ENCODE results near the gene NSD1. TPM values are rescaled to one million over a fixed set of nuclear protein-coding genes. Genes with fewer than 3 reads are reported as not detected.

NSD1 gene
- total and polyA plus RNA-seq, 2 experiments from 2014 or later, result 26.6 to 28.8 TPM

GRCh38 chr5:177234841-177235240, 101.3 kb downstream of the NSD1 start:
- no peak overlapping the region for H3K4me2 ChIP-seq
- WGBS (ENCODE audit: low lambda C conversion rate, missing lambda C conversion rate), result 87% methylated on average over 2 of the region's 2 CpGs
- H3K36me3 ChIP-seq (replicated peaks; ENCODE audit: insufficient read depth, low read depth), result no peaks in the 10 kb centered on the region
- no peak for DNase-seq (ENCODE audit: low spot score)
- no peak overlapping the region for H3K27ac ChIP-seq
- H3K9me2 ChIP-seq (replicated peaks; ENCODE audit: insufficient read depth), result no peaks in the 10 kb centered on the region
- no peaks in the 10 kb centered on the region for H3K27me3 ChIP-seq
- peaks cover 3% of the 10 kb centered on the region for H3K4me1 ChIP-seq (ENCODE audit: insufficient read depth)
- TF ChIP-seq EZH2phosphoT487 (IDR thresholded peaks at IDR 0.05; ENCODE audit: low read depth, severe bottlenecking, unreplicated experiment) (no peak), CTCF (IDR thresholded peaks at IDR 0.05; ENCODE audit: poor library complexity) (no peak), EZH2 (IDR thresholded peaks at IDR 0.05; ENCODE audit: borderline replicate concordance) (no peak)
- peaks cover 19% of the 10 kb centered on the region for H4K20me1 ChIP-seq (ENCODE audit: insufficient read depth, poor library complexity, severe bottlenecking)
- peaks cover 47% of the 10 kb centered on the region for H3K79me2 ChIP-seq
- H2AFZ ChIP-seq, result no peak overlapping the region
- no peak overlapping the region for H3K4me3 ChIP-seq
- no peaks in the 10 kb centered on the region for H3K9me3 ChIP-seq (ENCODE audit: low read depth)

GRCh38 chr5:177241768-177242167, 108.2 kb downstream of the NSD1 start:
- Histone ChIP-seq H2AFZ (no peak overlapping the region), H3K4me1 (ENCODE audit: insufficient read depth) (no peaks in the 10 kb centered on the region), H3K9me3 (ENCODE audit: low read depth) (no peaks in the 10 kb centered on the region), H3K4me2 (no peak overlapping the region), H3K27me3 (no peaks in the 10 kb centered on the region), H3K4me3 (no peak overlapping the region), H3K79me2 (peaks cover 9% of the 10 kb centered on the region), H3K27ac (no peak overlapping the region), H4K20me1 (ENCODE audit: insufficient read depth, poor library complexity, severe bottlenecking) (peaks cover 5% of the 10 kb centered on the region), H3K36me3 (replicated peaks; ENCODE audit: insufficient read depth, low read depth) (no peaks in the 10 kb centered on the region), H3K9me2 (replicated peaks; ENCODE audit: insufficient read depth) (no peaks in the 10 kb centered on the region)
- TF ChIP-seq EZH2 (IDR thresholded peaks at IDR 0.05; ENCODE audit: borderline replicate concordance), result no peak
- TF ChIP-seq CTCF (IDR thresholded peaks at IDR 0.05; ENCODE audit: poor library complexity), result no peak
- no peak for TF ChIP-seq EZH2phosphoT487 (IDR thresholded peaks at IDR 0.05; ENCODE audit: low read depth, severe bottlenecking, unreplicated experiment)
- no peak for DNase-seq (ENCODE audit: low spot score)

GRCh38 chr5:177242304-177242703, 108.7 kb downstream of the NSD1 start:
- Histone ChIP-seq H3K4me2 (no peak overlapping the region), H3K27ac (no peak overlapping the region), H4K20me1 (ENCODE audit: insufficient read depth, poor library complexity, severe bottlenecking) (peaks cover 5% of the 10 kb centered on the region), H3K9me2 (replicated peaks; ENCODE audit: insufficient read depth) (no peaks in the 10 kb centered on the region), H3K27me3 (no peaks in the 10 kb centered on the region), H3K4me3 (no peak overlapping the region), H3K36me3 (replicated peaks; ENCODE audit: insufficient read depth, low read depth) (no peaks in the 10 kb centered on the region), H3K79me2 (peaks cover 9% of the 10 kb centered on the region), H3K4me1 (ENCODE audit: insufficient read depth) (no peaks in the 10 kb centered on the region), H2AFZ (no peak overlapping the region), H3K9me3 (ENCODE audit: low read depth) (no peaks in the 10 kb centered on the region)
- DNase-seq (ENCODE audit: low spot score), result no peak
- TF ChIP-seq EZH2phosphoT487 (IDR thresholded peaks at IDR 0.05; ENCODE audit: low read depth, severe bottlenecking, unreplicated experiment), result no peak
- TF ChIP-seq EZH2 (IDR thresholded peaks at IDR 0.05; ENCODE audit: borderline replicate concordance), result no peak
- 93% methylated on average over 5 of the region's 5 CpGs for WGBS (ENCODE audit: low lambda C conversion rate, missing lambda C conversion rate)

- DNase-seq (ENCODE audit: low spot score), result no peak
- Histone ChIP-seq H3K4me2 (no peak overlapping the region), H3K27me3 (no peaks in the 10 kb centered on the region), H3K79me2 (no peaks in the 10 kb centered on the region), H3K4me1 (ENCODE audit: insufficient read depth) (no peaks in the 10 kb centered on the region), H3K4me3 (no peak overlapping the region), H3K36me3 (replicated peaks; ENCODE audit: insufficient read depth, low read depth) (no peaks in the 10 kb centered on the region), H3K9me3 (ENCODE audit: low read depth) (no peaks in the 10 kb centered on the region), H3K9me2 (replicated peaks; ENCODE audit: insufficient read depth) (no peaks in the 10 kb centered on the region), H2AFZ (no peak overlapping the region), H4K20me1 (ENCODE audit: insufficient read depth, poor library complexity, severe bottlenecking) (no peaks in the 10 kb centered on the region), H3K27ac (no peak overlapping the region)
- TF ChIP-seq EZH2 (IDR thresholded peaks at IDR 0.05; ENCODE audit: borderline replicate concordance) (no peak), CTCF (IDR thresholded peaks at IDR 0.05; ENCODE audit: poor library complexity) (no peak), EZH2phosphoT487 (IDR thresholded peaks at IDR 0.05; ENCODE audit: low read depth, severe bottlenecking, unreplicated experiment) (no peak)
- 96% methylated on average over 8 of the region's 8 CpGs for WGBS (ENCODE audit: low lambda C conversion rate, missing lambda C conversion rate)
Observed at GRCh38 chr5:177249761-177250537, 116.4 kb downstream of the NSD1 start.
